H9 (cell line): ENCODE measurements around the gene RIMBP2. TPM values are rescaled to one million over a fixed set of nuclear protein-coding genes. Genes with fewer than 3 reads are reported as not detected.
A peak's percentile ranks its signal among the peaks of the same experiment; 100 is the strongest.

Experiments
- DNase-seq: peaks from one replicate; pipeline ENCODE4 v3.0.0-alpha.2; 2017
- H2AFZ ChIP-seq: one replicate; pipeline ENCODE4 v1.6.1; 2013; ENCODE audit warnings: mild to moderate bottlenecking, low read length, control low read depth, moderate library complexity
- H2AK5ac ChIP-seq: 2 replicates; pipeline ENCODE4 v1.6.1; 2013; ENCODE audit warnings: low read length, control low read depth, mixed read lengths; ENCODE audit not compliant: insufficient read length
- H2BK120ac ChIP-seq: one replicate; pipeline ENCODE4 v1.6.1; 2013; ENCODE audit warnings: low read depth, mild to moderate bottlenecking, low read length, control low read depth, inconsistent platforms; ENCODE audit not compliant: poor library complexity, severe bottlenecking
- H2BK12ac ChIP-seq: 2 replicates; pipeline ENCODE4 v1.6.1; 2013; ENCODE audit warnings: low read length, control low read depth, mixed read lengths, low read depth; ENCODE audit not compliant: insufficient read length
- H2BK15ac ChIP-seq: 2 replicates; pipeline ENCODE4 v1.6.1; 2013; ENCODE audit warnings: low read depth, low read length, control low read depth
- H2BK20ac ChIP-seq: one replicate; pipeline ENCODE4 v1.6.1; 2013; ENCODE audit warnings: low read depth, mild to moderate bottlenecking, low read length, control low read depth, inconsistent platforms; ENCODE audit not compliant: poor library complexity, severe bottlenecking
- H2BK5ac ChIP-seq: 2 replicates; pipeline ENCODE4 v1.6.1; 2013; ENCODE audit warnings: low read length, control low read depth, mixed read lengths; ENCODE audit not compliant: insufficient read length
- H3K14ac ChIP-seq: 2 replicates; pipeline ENCODE4 v1.6.1; 2013; ENCODE audit warnings: low read length, control low read depth; ENCODE audit not compliant: insufficient read depth
- H3K18ac ChIP-seq: 2 replicates; pipeline ENCODE4 v1.6.1; 2013; ENCODE audit warnings: low read depth, mild to moderate bottlenecking, mixed read lengths, low read length, control low read depth; ENCODE audit not compliant: insufficient read length
- H3K23ac ChIP-seq: 2 replicates; pipeline ENCODE4 v1.6.1; 2013; ENCODE audit warnings: low read length, control low read depth, mixed read lengths, low read depth; ENCODE audit not compliant: insufficient read length
- H3K23me2 ChIP-seq: 2 replicates; pipeline ENCODE4 v1.6.1; 2013; ENCODE audit warnings: low read depth, mild to moderate bottlenecking, mixed read lengths, low read length, control low read depth; ENCODE audit not compliant: insufficient read length, poor library complexity, severe bottlenecking
- H3K27ac ChIP-seq: 2 replicates; pipeline ENCODE4 v1.5.1; 2013; ENCODE audit warnings: low read length, control low read depth, mixed read lengths, low read depth; ENCODE audit not compliant: insufficient read length
- H3K27me3 ChIP-seq: 2 replicates; pipeline ENCODE4 v1.6.1; 2013; ENCODE audit warnings: low read length, control low read depth, inconsistent platforms; ENCODE audit not compliant: insufficient read depth
- H3K4ac ChIP-seq: 2 replicates; pipeline ENCODE4 v1.6.1; 2013; ENCODE audit warnings: low read depth, mild to moderate bottlenecking, control low read depth, inconsistent platforms, low read length, moderate library complexity
- H3K4me1 ChIP-seq: 2 replicates; pipeline ENCODE4 v1.6.1; 2013; ENCODE audit warnings: low read length, control low read depth, inconsistent platforms; ENCODE audit not compliant: insufficient read depth
- H3K4me2 ChIP-seq: 2 replicates; pipeline ENCODE4 v1.6.1; 2013; ENCODE audit warnings: low read length, control low read depth, mixed read lengths; ENCODE audit not compliant: insufficient read length, insufficient read depth
- H3K56ac ChIP-seq: 2 replicates; pipeline ENCODE4 v1.6.1; 2013; ENCODE audit warnings: low read depth, mild to moderate bottlenecking, mixed read lengths, low read length, control low read depth; ENCODE audit not compliant: insufficient read length
- H3K79me1 ChIP-seq: 2 replicates; pipeline ENCODE4 v1.6.1; 2013; ENCODE audit warnings: low read depth, mild to moderate bottlenecking, moderate library complexity, low read length, control low read depth, inconsistent platforms; ENCODE audit not compliant: insufficient read depth, poor library complexity, severe bottlenecking
- H3K79me2 ChIP-seq: 2 replicates; pipeline ENCODE4 v1.6.1; 2013; ENCODE audit warnings: low read length, control low read depth, inconsistent platforms; ENCODE audit not compliant: insufficient read depth
- H3K9ac ChIP-seq: 2 replicates; pipeline ENCODE4 v1.6.1; 2013; ENCODE audit warnings: low read length, control low read depth, mixed read lengths; ENCODE audit not compliant: insufficient read length; ENCODE audit errors: extremely low read depth
- H3K9me3 ChIP-seq: one replicate; pipeline ENCODE4 v1.6.1; 2013; ENCODE audit warnings: low read depth, low read length, inconsistent platforms; ENCODE audit not compliant: control insufficient read depth
- H3T11ph ChIP-seq: one replicate; pipeline ENCODE4 v1.6.1; 2013; ENCODE audit warnings: mild to moderate bottlenecking, low read length, control low read depth, inconsistent platforms
- H4K20me1 ChIP-seq: one replicate; pipeline ENCODE4 v1.6.1; 2013; ENCODE audit not compliant: control insufficient read depth, insufficient read length, insufficient read depth
- H4K5ac ChIP-seq: 2 replicates; pipeline ENCODE4 v1.6.1; 2013; ENCODE audit warnings: low read depth, mild to moderate bottlenecking, mixed read lengths, low read length, control low read depth; ENCODE audit not compliant: insufficient read length
- H4K8ac ChIP-seq: replicated peaks from 2 replicates; pipeline ENCODE4 v1.6.1; 2013; ENCODE audit warnings: low read length, control low read depth, mixed read lengths, low read depth; ENCODE audit not compliant: insufficient read length
- H4K91ac ChIP-seq: 2 replicates; pipeline ENCODE4 v1.6.1; 2013; ENCODE audit warnings: low read depth, mild to moderate bottlenecking, moderate library complexity, mixed read lengths, low read length, control low read depth; ENCODE audit not compliant: insufficient read length
- H3K27ac Mint-ChIP-seq, 3 experiments: 2 replicates in 2 of 3; 3 replicates in 1 of 3; pipeline ENCODE4 v1.8.0; 2020 to 2021; ENCODE audit warnings: mixed read lengths in 3 of 3, mild to moderate bottlenecking in 1 of 3, moderate library complexity in 1 of 3
- H3K27me3 Mint-ChIP-seq: 2 replicates; pipeline ENCODE4 v1.8.0; 2021; ENCODE audit warnings: low read depth, mild to moderate bottlenecking, moderate library complexity, mixed read lengths
- H3K36me3 Mint-ChIP-seq, 3 experiments: 2 replicates in 2 of 3; 3 replicates in 1 of 3; pipeline ENCODE4 v1.8.0; 2020 to 2021; ENCODE audit warnings: low read depth in 3 of 3, mixed read lengths in 3 of 3; ENCODE audit not compliant: insufficient read depth in 1 of 3
- H3K4me1 Mint-ChIP-seq, 2 experiments: 2 replicates each; pipeline ENCODE4 v1.8.0; 2020; ENCODE audit warnings: mixed read lengths in 2 of 2
- H3K4me3 Mint-ChIP-seq, 2 experiments: 2 replicates in 1 of 2; 3 replicates in 1 of 2; pipeline ENCODE4 v1.8.0; 2020 to 2021; ENCODE audit warnings: mild to moderate bottlenecking in 2 of 2, mixed read lengths in 2 of 2, moderate library complexity in 1 of 2
- H3K9me3 Mint-ChIP-seq, 2 experiments: 2 replicates in 1 of 2; 3 replicates in 1 of 2; pipeline ENCODE4 v1.8.0; 2020; ENCODE audit warnings: mild to moderate bottlenecking in 2 of 2, mixed read lengths in 2 of 2, moderate library complexity in 1 of 2
- CTCF ChIP-seq: fragments of 200-600 bp; sonication (generic); conservative IDR thresholded peaks from 3 replicates; pipeline ENCODE4 v1.8.0; 2021; ENCODE audit warnings: antibody characterized with exemption, mild to moderate bottlenecking
- WGBS: extraction: QIAGEN DNeasy Blood & Tissue Kit; methylation state at CpG from one replicate; pipeline ENCODE4 v1.1.7; 2013; ENCODE audit warnings: missing lambda C conversion rate, low lambda C conversion rate, mixed read lengths; ENCODE audit not compliant: insufficient read length; ENCODE audit errors: extremely low coverage; 5-methylcytosine and 5-hydroxymethylcytosine counted together
- total RNA-seq: library from RNA; stranded (reverse); gene quantifications from 2 replicates; pipeline ENCODE4 v1.2.1, GENCODE V29; 2021

RIMBP2 gene
- total RNA-seq, 1 experiment from 2014 or later, result 0.70 TPM

- H3K14ac ChIP-seq, result no peak overlapping the region
- H3T11ph ChIP-seq, result no peak overlapping the region
- no CpG with 5 or more reads among the region's 24 CpGs for WGBS
- no peaks in the 10 kb centered on the region for H3K27me3 ChIP-seq
- Mint-ChIP-seq H3K36me3 (no peaks in the 10 kb centered on the region), H3K27me3 (peaks cover 2% of the 10 kb centered on the region; the same call in 1 of the 2 replicates), H3K4me1 (peaks cover 0 to 5% of the 10 kb centered on the region in 2 experiments; a peak in 2 of 4 replicates), H3K4me3 (no peak overlapping the region), H3K9me3 (no peaks in the 10 kb centered on the region), H3K27ac (no peak overlapping the region)
- no peaks in the 10 kb centered on the region for H3K4me1 ChIP-seq
- TF ChIP-seq CTCF, result no peak
- no peaks in the 10 kb centered on the region for H3K79me1 ChIP-seq
- no peak overlapping the region for H3K18ac ChIP-seq
- H3K23ac ChIP-seq, result no peak overlapping the region
- no peak overlapping the region for H3K4ac ChIP-seq
- H2AFZ ChIP-seq, result no peak overlapping the region
- no peak overlapping the region for H4K5ac ChIP-seq
- H3K9me3 ChIP-seq, result no peaks in the 10 kb centered on the region
- H4K91ac ChIP-seq, result no peak overlapping the region
- no peak overlapping the region for H2BK15ac ChIP-seq
- no peak overlapping the region for H3K56ac ChIP-seq
- H3K79me2 ChIP-seq, result no peaks in the 10 kb centered on the region
- no peak overlapping the region for H2BK120ac ChIP-seq
- no peak overlapping the region for H2BK5ac ChIP-seq
- H3K9ac ChIP-seq, result no peak overlapping the region
- H4K20me1 ChIP-seq, result no peaks in the 10 kb centered on the region
- no peak overlapping the region for H2AK5ac ChIP-seq
- DNase-seq, result peak; percentile 26
- no peak overlapping the region for H4K8ac ChIP-seq
- no peak overlapping the region for H3K27ac ChIP-seq
- no peaks in the 10 kb centered on the region for H3K23me2 ChIP-seq
- H2BK12ac ChIP-seq, result no peak overlapping the region
- H2BK20ac ChIP-seq, result no peak overlapping the region
- H3K4me2 ChIP-seq, result no peak overlapping the region
Observed at GRCh38 chr12:130429656-130430505, 286.2 kb downstream of the RIMBP2 start.
